SIG-M5 treated with dmso at 0.1 percent for 504 hours (cell line): ENCODE measurements around the gene MAP6D1.
"Not testable (repeated sequence)": the region's sequence is repeated elsewhere in the genome, so short reads cannot be mapped to it uniquely, and the experiment has no call there.

ENCODE experiments used
- DNase-seq: peaks from one replicate; lab custom pipeline; 2025; ENCODE audit not compliant: unreplicated experiment; lab: John Stamatoyannopoulos, UW

MAP6D1 gene

DNA sequence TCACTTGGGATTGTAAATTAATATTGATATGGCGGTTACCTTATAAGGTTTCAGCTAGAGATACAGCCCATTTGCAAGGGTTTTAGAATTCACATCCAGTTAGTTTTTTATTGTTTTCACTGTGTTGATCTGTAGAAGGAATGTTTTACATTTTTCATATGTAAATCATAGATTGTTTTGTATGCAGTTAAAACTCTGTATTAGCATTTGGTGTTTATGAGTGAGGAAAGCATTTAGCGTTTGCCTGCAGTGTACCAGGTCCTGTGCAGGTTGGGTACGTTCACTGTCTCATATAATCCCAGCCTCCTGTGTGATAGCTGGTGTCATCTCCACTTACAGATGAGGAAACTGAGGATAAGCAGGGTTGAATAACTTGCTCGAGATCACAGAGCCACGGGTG, 23.8 kb downstream of the MAP6D1 start:
- no peak for DNase-seq

DNA sequence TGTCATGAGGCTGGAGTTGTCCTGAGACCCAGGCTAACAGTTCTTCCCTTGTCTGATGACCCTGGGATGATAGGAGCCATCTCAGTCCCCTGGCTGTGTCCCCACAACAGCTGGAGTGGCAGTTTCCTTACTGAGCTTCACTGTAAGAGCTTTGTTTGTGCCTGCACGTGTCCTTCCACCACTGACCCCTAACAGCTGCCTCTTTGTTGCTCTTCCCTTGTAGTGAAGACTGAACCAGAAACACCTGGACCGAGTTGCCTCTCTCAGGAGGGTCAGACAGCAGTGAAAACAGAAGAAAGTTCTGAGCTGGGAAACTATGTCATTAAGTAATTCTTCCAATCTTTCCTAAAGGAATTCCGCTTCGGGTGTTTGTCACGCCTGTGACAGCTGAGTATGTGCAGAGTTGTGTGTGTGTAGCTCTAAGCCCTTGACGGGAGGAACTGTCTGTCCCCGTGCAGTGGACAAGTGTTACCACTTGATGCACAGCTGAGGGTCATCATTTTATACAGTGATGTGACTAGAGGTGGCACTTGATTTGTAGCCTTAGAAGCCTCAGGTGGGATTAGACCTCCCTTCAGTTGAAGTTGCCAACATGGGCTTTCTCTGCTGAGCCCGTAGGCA, 25.0 kb downstream of the MAP6D1 start:
- DNase-seq: no peak

DNA sequence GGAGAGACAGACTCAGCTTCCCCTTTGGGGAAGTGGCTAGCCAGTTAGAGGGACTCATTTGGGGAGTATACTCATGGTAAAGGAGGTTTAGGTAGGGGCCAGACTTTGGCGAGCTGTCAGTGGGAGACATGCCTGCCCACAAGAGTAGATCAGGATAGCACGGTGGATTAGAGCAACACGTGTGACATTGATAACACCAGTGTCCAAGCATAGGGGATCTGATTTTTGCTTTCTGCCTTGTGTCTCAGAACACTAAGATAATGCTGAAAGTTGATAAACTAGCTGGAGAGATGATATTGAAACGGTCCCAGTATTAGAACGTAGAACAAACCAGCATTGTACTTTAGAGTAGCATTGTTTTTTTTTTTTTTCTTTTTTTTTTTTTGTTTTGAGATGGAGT, 25.9 kb downstream of the MAP6D1 start:
- DNase-seq: no peak

DNA sequence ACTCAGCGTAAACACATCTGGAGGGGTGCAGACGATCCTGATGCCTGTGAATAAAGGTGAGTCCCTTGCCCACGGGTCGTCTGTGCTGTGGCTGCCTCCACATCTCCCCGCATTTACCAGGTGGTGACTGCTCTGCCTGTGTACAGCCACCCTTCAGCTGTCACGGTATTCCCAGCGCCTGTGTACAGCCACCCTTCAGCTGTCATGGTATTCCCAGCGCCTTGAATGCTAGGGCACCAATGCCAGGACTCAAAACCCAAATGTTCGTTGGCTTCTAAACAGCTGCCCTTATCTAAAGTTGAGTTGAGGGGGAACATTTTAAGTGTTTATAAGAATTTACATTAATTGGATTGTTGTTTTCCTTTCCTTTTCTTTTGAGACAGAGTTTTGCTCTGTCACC, 27.4 kb downstream of the MAP6D1 start:
- no peak for DNase-seq

DNA sequence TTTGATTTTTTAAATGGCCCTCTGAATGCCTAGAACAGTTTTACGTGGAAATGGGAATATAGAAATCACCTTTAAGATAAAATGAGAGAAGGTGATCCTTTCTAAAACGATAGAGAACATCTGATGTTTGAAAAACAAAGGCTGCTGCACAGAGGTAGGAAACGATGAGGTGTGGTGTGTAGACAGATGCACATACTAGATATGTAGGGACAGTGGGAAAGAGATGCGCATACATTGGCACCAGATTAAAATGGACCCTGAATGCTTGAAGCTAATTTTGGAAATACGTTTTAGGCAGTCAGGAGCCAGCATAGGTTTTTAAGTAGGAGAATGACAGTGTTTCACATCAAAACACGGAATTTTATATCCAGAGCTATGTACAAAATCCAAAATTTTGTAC, 29.0 kb downstream of the MAP6D1 start:
- DNase-seq: no peak

DNA sequence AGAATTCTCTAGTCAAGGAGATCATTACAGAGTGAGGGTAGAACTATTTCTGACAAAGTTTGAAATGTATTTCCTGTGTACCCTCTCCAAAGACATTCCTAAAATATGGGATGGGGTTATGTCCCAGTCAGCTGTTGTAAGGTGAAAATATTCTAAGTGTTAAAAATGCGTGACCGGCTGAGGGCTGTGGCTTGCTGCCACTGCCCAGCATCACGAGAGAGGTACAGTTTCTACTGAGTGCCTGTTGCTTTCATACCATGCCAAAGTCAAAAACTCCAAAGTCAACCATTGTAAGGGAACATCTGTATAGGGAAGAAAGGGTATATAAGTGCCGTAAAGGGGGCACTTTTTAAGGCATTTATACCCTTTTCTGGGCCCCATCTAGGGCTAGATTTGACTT, 30.9 kb downstream of the MAP6D1 start:
- no peak for DNase-seq

DNA sequence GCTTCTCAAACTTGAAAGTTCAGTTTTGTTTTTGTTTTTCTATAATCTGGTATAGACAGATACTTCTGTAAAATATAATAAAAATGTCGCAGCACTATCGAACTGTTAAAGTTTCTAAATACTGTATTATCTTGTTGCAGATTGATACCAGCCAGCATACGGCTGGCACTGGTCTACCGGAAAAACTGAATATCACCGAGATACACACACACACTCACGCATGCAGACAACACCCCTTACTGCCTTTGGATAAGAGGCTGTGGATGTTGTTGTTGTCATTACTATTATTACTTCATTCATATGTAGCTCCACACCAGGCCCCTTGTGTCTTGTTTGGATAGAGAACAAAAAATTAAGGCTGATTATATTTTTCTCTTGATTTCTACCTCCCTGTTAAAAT, 32.4 kb downstream of the MAP6D1 start:
- no peak for DNase-seq

DNA sequence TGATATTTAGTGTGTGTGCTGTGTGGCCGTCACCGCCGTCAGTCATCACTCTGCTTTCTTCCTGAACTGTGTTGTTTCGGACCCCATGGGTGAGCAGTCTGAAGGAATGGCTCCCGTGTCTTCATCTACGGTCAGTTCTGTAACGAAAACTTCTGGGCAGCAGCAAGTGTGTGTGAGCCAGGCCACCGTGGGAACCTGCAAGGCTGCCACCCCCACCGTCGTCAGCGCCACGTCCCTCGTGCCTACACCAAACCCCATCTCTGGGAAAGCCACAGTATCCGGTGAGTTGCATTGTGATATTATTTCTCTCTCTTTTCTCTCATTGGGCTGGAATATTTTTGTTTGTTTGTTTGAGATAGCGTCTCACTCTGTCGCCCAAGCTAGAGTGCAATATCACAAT, 34.7 kb downstream of the MAP6D1 start:
- no peak for DNase-seq

DNA sequence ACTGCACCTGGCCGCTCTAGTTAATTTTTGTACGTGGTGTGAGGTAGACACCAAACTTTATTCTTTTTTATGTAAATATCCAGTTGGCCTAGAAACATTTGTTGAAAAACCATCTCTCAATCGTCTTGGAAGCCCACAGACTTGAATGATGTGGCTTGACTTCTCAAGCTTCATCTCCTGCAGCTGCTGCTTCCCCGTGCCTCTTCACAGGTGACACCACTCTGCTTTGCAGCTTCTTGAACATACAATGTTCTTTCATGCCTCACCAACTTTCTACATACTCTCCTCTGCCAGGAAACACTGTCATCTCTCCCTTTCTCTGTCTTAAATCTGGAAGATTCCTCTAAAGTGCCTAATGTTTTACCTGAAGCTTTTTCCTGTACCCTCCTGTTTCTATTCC, 35.6 kb downstream of the MAP6D1 start:
- DNase-seq: no peak

DNA sequence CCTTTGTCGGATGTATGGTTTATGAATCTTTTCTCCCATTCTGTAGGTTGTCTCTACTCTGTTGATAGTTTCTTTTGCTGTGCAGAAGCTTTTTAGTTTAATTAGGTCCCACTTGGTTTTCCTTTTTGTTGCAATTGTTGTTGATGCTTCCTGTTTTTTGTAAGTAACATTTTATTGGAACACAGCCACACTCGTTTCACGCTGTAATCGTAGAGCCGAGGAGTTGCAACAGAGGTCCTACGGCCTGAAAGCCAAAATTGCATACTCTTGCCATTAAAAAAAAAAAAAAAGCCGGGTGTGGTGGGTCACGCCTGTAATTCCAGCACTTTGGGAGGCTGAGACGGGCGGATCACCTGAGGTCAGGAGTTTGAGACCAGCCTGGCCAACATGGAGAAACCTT, 40.9 kb downstream of the MAP6D1 start:
- DNase-seq: not testable (repeated sequence)

DNA sequence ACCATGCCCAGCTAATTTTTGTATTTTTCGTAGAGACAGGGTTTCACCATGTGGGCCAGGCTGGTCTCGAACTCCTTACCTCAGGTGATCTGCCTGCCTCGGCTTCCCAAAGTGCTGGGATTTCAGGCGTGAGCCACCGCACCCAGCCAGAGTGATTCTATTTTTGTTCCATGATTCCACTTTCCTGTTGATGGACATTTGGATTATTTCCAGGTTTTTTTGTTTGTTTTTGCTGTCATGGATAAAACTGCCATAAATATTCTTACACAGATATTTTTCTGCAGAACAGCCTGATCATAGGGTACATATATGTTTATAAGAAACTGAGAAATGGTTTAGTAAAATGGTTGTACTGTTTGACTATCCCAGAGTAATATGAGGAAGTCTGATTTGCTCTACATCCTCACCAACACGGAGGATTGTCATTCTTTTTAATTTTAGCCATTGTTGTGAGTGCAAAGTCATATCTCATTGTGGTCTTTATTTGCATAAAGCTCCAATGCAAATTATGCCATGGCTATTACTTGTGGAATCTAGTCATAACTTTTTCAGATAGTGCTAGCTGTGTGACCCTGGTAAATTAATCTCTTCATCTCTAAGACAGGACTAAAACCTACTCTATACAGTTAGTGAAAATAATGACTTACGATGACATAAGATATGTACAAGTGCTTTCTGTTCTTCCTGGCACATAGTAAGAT, 42.7 kb downstream of the MAP6D1 start:
- DNase-seq: no peak

DNA sequence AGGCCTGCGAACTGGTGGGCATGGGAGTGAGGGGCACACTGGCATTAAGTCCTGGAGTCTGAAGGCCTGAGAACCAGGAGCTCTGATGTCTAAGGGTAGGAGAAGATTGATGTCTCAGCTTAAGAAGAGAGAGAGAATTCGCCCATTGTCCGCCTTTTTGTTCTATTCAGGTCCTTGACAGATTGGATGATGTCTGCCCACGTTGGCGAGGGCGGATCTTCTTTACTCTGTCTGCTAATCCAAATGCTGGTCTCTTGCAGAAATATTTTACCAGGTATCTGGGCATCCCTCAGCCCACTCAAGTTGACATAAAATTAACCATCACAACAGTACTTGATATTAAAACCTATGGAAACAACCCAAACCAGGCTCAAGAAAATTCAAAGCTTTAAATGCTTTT, 44.1 kb downstream of the MAP6D1 start:
- DNase-seq: no peak

DNA sequence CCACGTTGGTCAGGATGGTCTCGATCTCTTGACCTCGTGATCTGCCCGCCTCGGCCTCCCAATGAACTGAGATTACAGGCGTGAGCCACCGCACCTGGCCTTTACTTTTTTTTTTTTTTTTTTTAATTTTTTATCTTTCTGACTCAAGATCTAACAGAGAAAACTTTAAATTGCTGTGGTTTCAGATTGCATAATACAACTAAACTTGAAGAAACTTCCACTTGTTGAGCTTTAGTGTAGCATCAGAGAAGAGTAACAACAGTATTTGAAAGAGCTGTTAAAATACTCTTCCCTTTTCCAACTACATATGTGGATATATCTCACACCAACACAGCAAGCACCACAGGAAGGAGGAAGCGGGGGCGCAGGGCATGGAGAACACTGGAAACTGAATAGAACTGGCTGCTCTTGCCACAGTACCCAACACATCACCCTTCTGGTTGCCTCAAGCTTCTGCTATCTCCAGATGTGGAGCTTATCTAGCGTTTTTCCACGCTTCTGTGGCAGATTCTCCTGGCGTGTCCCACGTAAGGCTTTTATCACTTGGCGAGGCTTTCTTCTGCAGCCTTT, 45.4 kb downstream of the MAP6D1 start:
- peak; percentile 79 for DNase-seq

DNA sequence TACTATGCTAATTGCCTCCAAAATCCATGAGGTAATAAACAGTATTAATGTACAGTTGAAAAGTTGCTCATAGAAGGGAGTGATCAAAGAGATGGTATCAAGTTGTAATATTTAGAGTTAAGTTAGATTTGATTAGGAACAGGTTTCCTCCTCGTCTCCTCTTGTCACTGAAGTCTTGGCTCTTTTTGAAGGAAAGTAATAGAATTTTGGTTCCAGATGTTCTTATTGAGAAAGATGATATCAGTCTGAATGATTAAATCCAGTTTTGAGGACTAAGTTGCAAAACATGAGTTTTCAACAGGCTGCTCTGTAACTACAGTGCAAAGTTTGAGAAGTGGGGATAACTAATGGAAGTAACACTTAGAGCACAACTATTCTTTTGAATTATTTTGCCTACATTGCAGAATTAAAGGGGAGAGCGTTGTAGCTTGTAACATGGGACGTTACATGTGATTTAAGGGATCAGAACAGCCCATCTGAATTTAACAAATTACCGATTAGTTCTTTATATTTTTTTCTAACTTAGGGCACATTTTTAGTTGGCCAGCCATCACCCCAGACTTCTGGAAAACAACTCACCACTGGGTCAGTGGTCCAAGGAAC, 48.3 kb downstream of the MAP6D1 start:
- no peak for DNase-seq

DNA sequence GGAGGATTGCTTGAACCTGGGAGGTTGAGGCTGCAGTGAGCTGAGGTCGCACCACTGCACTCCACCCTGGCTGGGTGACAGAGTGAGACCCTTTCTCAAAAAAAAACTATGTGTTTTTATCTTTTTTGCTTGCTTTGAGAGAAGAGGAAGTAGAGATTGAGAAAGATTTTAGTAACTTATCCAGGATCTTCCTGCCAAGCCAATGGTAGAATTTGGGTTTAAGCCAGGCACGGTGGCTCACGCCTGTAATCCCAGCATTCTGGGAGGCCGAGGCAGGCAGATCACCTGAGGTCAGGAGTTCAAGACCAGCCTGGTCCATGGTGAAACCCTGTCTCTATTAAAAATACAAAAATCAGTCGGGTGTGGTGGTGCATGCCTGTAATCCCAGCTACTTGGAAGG, 48.9 kb downstream of the MAP6D1 start:
- DNase-seq: peak; percentile 25

DNA sequence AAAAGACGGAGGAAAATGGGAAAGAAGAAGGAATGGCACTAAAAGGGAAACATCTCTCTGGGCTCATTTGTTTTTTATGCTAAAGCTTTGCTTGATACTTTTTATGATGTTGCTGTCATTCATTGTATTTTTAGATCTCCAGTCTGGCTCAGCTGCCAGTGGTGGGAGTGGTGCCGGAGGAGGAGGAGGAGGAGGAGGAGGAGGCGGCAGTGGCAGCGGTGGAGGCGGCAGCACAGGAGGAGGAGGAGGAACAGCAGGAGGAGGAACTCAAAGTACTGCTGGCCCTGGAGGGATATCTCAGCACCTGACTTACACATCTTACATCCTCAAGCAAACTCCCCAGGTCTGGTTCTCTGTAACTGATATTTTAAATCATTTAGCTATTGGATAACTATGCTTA, 49.6 kb downstream of the MAP6D1 start:
- DNase-seq: peak; percentile 22

DNA sequence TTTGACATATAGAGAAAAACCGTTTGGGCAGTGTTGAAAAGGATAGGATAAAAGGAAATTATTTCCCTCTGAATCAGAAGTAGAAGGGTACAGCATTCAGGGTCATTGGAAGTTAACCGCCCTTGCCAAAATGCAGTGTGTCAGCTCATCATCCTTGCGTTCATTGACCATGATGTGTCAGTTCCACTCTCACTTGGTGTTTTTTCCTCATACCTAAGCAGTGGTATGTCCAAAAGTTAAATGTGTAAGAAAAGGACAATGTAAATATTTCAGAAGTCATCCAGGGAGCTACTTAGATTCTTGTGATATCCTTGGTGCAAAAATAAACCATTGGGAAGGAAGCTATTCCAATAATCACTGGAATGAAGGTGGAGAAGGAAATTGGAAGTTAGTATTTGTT, 50.7 kb downstream of the MAP6D1 start:
- DNase-seq: no peak

DNA sequence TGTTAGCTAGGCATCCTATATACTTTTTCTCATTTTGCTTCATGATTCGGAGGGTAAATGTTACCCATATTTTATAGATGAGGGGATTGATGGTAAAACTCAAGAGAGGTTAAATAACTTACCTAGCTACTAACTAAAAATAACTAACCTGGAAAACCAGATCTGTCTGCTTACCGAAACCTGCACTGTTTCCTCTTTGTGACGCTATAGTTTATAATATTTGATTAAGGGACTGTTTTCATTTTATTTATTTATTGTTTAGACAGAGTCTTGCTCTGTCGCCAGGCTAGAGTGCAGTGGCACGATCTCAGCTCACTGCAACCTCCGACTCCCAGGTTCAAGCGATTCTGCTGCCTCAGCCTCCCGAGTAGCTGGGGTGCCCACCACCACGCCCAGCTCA, 55.9 kb downstream of the MAP6D1 start:
- no peak for DNase-seq

DNA sequence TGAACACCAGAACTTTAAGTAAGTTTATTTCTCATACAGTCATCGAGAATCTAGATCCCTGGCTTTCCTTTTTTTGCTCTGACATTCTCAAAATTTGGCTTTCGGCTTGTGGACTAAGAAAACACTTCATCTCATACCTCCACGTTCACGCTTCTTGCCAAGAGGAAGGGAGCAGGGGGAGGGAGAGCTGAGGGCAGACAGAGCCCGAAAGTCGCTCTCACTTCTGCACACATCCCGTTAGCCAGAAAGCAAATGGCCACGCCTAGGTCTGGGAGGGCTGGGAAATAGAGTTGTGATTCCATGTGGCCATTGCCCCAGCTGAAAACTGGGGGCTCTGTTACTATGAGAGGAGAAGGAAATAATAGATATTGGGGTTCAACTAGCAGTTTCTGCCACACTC, 57.3 kb downstream of the MAP6D1 start:
- no peak for DNase-seq

DNA sequence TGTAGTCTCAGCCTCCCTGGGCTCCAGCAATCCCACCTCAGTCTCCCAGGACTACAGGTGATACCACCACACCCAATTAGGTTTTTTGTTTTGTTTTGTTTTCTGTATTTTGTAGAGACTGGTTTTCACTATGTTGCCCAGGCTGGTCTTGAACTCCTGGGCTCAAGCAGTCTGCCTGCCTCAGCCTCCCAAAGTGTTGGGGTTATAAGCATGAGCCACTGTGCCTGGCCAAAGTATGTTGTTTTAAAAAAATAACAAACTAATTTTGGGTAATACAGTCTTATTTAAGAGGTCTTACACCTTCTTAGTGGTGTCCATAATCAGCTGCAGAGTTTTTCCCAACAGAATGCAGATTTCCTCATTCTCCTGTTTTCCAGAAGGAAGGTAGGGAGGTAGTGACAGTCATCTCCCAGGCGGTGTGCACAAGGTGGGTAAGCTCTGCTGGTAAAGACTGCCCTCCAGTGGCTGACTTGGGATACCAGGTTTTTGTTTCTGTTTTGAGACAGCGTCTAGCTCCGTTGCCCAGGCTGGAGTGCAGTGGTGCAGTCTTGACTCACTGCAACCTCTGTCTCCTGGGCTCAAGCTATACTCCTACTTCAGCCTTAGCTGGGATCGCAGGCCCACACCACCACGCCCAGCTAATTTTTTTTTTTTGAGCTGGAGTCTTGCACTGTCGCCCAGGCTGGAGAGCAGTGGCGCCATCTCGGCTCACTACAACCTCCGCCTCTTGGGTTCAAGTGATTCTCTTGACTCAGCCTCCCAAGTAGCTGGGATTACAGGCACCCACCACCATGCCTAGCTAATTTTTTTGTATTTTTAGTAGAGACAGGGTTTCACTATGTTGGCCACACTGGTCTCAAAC, 58.4 kb downstream of the MAP6D1 start:
- DNase-seq: peak; percentile 67

DNA sequence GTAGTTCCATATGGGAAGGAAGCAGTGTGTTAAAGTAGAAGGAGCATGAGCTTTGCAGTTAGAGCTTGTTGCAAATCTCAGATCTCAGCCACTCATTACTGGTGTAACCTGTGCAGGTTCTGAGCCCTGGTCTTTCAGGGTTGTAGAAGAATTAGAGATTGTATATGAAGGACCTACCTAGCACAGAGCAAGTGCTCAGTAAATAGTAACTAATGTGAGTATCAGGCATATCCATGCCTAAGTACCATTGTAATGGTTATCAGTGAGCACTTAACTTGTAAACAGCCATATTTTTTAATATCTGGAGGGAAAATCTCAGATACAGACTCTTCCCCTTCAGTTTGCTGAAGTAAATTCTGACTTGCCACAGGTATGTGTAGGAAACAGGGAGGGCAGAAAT, 59.3 kb downstream of the MAP6D1 start:
- DNase-seq: no peak
